NB4 (cell line): ENCODE measurements around the gene COG5.

Experiments used
- DNase-seq: peaks from one replicate; pipeline ENCODE4 v3.0.0; 2010; ENCODE audit warnings: low read depth
- H3K4me3 ChIP-seq: one replicate; pipeline ENCODE4 v1.5.1; 2011; ENCODE audit warnings: mild to moderate bottlenecking, low read depth, low read length, moderate library complexity
- MYC ChIP-seq: IDR thresholded peaks from 2 replicates; pipeline ENCODE4 v1.6.1; 2011; ENCODE audit warnings: low read depth, low read length
- POLR2A ChIP-seq: IDR thresholded peaks from 2 replicates; pipeline ENCODE4 v1.6.1; 2011; ENCODE audit warnings: mild to moderate bottlenecking; ENCODE audit not compliant: insufficient read length; ENCODE audit errors: extremely low read depth
- TF ChIP-seq, protein P1 (sequence below): IDR thresholded peaks from one replicate; pipeline ENCODE4 v1.5.1; 2012; ENCODE audit warnings: low read depth, low read length
- TF ChIP-seq, protein P2 (sequence below): IDR thresholded peaks from 2 replicates; pipeline ENCODE4 v1.6.1; 2011; ENCODE audit warnings: low read depth, low read length

COG5 gene

DNA sequence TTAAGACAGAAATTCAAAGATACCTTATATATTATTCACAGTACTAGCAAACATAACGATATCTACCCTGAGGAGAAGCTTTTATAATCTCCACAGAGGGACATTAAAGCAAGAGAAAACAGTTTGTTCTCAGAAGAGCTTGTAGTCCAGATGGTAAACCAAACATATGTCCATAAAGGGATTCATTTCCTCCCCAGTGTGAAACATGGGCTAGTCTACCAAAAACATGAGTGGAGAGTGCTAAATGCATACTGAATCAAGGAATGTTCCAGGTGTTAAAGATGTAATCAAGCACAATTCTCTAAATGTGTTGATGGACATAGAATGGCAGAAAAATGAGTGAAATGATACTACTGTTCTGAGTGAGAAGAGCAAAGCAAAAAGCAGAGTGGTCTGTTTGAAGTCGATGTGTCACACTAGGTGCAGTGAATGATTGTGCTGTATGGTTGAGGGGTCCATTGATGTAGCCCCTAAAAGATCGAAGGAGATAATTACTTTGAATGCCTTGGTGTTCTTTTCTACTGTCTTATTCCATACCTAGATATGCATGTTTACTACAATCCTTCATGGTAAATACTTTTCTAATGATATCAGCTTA, 41.6 kb upstream of the COG5 start:
- H3K4me3 ChIP-seq = no peak overlapping the region
- no peak for TF ChIP-seq MYC
- TF ChIP-seq, protein P1, sequence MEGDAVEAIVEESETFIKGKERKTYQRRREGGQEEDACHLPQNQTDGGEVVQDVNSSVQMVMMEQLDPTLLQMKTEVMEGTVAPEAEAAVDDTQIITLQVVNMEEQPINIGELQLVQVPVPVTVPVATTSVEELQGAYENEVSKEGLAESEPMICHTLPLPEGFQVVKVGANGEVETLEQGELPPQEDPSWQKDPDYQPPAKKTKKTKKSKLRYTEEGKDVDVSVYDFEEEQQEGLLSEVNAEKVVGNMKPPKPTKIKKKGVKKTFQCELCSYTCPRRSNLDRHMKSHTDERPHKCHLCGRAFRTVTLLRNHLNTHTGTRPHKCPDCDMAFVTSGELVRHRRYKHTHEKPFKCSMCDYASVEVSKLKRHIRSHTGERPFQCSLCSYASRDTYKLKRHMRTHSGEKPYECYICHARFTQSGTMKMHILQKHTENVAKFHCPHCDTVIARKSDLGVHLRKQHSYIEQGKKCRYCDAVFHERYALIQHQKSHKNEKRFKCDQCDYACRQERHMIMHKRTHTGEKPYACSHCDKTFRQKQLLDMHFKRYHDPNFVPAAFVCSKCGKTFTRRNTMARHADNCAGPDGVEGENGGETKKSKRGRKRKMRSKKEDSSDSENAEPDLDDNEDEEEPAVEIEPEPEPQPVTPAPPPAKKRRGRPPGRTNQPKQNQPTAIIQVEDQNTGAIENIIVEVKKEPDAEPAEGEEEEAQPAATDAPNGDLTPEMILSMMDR = no peak
- TF ChIP-seq POLR2A = no peak
- TF ChIP-seq, protein P2, sequence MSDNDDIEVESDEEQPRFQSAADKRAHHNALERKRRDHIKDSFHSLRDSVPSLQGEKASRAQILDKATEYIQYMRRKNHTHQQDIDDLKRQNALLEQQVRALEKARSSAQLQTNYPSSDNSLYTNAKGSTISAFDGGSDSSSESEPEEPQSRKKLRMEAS = no peak
- DNase-seq = no peak

DNA sequence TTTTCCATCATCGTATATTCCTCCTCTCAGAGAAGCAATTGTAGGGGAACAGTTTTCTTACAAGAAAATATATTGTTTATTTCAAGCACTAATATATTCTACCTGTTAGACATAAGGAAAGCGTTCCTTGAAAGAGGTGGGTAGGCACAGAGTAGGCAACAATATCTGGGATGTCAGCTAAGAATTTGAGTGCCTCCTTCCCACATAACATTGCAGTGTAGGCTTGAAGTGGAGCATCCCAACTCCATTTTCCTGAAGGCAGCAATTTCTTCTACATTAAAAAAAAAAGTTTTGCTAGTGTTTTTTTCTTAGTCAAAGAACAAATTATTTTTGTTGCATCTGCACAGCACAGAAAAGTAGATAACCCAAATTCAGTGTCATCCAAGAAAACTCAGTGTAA, 37.1 kb upstream of the COG5 start:
- TF ChIP-seq POLR2A (no peak), MYC (no peak)
- TF ChIP-seq, protein P2 = no peak
- TF ChIP-seq, protein P1 = no peak
- H3K4me3 ChIP-seq = no peak overlapping the region
- no peak for DNase-seq

DNA sequence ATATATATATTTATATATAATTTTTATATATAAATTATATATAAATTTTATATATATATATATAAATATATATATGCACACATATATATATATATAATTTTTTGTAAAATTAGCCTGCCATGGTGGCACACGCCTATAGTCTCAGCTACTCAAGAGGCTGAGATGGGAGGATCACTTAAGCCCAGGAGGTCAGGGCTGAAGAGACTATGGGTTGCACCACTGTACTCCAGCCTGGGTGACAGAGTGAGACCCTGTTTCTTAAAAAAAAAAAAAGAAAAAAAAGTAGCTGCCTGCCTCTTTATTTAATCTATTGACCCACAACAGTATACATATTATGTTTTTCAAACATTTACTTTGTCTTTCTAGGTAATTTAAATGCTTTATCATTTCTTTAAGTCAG, 35.5 kb upstream of the COG5 start:
- no peak for DNase-seq
- H3K4me3 ChIP-seq = no peak overlapping the region
- TF ChIP-seq POLR2A (no peak), MYC (no peak)
- TF ChIP-seq, protein P1 = no peak
- TF ChIP-seq, protein P2 = no peak

DNA sequence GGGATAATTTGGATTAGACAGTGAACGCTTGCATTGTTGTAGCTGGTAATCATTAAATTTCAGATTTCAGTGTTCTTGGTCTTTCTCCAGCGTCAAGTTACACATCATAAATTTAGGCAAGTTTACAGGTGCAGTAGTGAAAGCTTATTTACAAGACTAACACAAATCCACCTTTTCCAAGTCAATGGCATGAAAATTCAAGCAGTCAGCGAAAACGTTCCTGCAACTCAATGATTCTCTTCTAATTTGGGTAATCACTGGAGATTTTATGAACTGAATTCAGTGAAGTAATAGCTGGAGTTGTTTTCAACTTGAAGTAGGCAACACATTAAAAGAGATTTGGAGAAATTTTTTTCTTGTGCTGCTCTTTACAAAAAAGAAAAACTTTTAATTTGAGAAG, 34.2 kb upstream of the COG5 start:
- TF ChIP-seq, protein P1 = no peak
- TF ChIP-seq, protein P2 = no peak
- TF ChIP-seq MYC (no peak), POLR2A (no peak)
- no peak overlapping the region for H3K4me3 ChIP-seq
- DNase-seq = no peak

DNA sequence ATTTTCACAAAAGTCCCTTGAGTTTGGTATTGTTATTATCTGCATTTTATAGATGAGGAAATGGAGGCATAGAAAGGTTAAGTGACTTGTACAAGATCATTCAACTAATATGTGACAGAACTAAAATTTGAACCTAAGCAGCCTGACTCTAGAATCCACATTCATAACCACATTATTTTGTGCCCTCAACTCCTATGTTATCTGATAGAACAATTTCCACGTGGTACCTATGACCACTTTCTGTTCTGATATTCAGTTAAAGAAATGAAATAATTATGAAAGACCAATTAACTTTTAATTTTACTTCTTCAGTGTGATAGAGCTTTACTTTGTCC, 33.8 kb upstream of the COG5 start:
- H3K4me3 ChIP-seq = no peak overlapping the region
- TF ChIP-seq, protein P1 = no peak
- TF ChIP-seq MYC (no peak), POLR2A (no peak)
- TF ChIP-seq, protein P2 = no peak
- DNase-seq = no peak
